Measurements from ENCODE around the gene SETD5.

Gene SETD5, protein sequence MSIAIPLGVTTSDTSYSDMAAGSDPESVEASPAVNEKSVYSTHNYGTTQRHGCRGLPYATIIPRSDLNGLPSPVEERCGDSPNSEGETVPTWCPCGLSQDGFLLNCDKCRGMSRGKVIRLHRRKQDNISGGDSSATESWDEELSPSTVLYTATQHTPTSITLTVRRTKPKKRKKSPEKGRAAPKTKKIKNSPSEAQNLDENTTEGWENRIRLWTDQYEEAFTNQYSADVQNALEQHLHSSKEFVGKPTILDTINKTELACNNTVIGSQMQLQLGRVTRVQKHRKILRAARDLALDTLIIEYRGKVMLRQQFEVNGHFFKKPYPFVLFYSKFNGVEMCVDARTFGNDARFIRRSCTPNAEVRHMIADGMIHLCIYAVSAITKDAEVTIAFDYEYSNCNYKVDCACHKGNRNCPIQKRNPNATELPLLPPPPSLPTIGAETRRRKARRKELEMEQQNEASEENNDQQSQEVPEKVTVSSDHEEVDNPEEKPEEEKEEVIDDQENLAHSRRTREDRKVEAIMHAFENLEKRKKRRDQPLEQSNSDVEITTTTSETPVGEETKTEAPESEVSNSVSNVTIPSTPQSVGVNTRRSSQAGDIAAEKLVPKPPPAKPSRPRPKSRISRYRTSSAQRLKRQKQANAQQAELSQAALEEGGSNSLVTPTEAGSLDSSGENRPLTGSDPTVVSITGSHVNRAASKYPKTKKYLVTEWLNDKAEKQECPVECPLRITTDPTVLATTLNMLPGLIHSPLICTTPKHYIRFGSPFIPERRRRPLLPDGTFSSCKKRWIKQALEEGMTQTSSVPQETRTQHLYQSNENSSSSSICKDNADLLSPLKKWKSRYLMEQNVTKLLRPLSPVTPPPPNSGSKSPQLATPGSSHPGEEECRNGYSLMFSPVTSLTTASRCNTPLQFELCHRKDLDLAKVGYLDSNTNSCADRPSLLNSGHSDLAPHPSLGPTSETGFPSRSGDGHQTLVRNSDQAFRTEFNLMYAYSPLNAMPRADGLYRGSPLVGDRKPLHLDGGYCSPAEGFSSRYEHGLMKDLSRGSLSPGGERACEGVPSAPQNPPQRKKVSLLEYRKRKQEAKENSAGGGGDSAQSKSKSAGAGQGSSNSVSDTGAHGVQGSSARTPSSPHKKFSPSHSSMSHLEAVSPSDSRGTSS (N-terminal part only)

DNA sequence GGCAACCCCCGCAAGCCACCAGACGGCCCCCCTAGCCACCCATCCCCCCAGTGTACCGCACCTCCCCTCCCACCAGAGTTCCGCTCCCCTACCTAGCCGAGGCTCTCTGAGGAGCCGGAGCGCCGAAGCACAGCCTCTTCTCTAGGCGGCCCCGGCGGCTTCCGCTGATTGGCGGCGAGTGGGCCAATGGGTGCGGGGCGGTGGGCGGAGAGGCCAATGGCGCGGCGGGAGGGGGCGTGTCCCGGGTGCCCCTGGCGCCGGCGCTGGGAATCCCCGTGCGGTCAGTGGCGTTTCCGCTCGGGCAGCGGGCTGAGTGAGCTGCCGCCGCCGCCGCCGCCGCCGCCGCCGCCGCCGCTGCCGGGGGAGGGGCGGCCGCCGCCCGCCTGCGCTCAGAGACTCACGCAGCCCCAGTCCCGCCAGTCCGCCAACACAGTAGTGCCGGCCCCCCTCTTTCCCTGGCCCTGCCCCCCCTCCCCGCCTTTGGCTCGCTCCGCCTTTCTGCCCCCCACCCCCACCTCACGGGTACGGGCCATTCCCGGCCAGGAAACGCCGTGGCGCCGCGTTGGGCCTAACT lies at the start of gene SETD5:
Gene SETD5, plus strand, starts transcription at position 284 of the 574 bp plus-strand sequence. CDS start 31,324 bp downstream, outside the sequence.
- DNase-seq: peak; percentile 99

DNA sequence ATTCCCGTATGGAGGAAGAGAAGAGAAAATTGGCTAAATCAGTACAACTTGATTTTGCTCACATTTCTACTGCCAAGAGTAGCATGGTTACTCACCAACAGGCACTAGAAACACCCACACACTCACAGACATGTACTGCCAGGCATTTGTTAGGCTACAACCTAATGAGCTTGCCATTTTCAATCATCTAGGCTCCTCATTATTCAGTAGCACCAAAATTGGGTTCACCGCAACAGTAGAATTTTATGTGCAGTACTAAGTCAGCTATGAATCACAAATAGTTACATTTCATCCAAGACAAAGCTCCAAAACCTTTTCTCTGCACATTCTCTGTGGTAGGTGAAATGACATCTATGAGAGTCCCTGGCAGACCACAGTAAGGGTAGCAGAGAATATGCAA lies 49.5 kb upstream of the SETD5 start:
- no peak for DNase-seq

DNA sequence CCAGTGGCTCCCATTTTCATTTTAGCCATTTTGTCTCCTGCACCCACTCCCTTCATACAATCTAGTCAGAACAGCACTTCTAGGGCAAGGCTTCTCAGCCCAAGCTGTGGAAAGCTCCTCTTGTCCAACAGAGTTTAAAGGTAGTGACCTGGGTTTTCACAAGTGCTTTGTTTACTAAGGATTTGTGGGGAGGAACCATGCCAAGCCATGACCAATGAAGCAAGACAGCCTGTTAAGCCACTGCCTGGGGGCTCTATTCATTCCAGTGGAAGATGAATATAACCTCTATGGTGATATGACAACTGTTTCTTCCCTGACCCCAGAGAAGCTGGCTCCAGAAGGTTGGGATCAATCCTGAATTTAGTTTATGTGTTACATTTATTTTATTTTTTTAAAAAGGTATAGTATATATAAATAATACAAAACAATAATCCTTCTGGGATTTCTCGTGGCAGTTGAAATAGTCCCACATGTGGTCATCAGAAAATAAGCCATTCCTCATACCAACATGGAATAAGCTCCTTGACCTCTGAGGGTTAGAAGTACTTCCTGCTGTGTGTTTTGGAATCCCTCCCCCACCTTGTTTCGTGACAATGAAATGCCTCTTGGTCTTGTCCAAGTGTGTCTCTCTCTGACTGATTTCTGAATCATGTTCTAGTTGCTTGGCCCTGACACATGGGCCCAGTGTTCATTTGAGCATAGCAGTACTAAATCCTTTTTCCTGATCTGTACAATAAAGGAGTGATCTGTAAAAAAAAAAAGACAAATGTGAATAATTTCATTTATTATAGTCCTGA lies 47.9 kb upstream of the SETD5 start:
- no peak for DNase-seq

DNA sequence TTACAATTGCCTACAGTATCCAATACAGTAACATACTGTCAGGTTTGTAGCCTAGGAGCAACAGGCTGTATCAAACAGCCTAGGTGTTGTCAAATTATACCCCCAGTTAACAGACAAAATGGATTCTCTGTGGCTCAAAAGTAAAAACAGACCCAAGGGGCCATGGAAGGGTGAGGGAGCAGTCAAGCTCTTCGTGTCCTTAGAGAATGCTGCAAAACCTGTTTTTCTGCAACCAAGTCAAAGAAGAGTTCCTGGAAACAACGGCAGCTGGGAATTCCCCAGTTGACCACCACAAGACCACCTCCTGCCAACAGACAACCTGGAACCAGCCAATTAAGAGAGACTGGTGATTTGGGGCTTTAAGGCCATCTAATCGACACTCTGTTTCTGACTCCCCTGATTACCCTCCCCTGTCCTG lies 45.7 kb upstream of the SETD5 start:
- DNase-seq: peak; percentile 88

DNA sequence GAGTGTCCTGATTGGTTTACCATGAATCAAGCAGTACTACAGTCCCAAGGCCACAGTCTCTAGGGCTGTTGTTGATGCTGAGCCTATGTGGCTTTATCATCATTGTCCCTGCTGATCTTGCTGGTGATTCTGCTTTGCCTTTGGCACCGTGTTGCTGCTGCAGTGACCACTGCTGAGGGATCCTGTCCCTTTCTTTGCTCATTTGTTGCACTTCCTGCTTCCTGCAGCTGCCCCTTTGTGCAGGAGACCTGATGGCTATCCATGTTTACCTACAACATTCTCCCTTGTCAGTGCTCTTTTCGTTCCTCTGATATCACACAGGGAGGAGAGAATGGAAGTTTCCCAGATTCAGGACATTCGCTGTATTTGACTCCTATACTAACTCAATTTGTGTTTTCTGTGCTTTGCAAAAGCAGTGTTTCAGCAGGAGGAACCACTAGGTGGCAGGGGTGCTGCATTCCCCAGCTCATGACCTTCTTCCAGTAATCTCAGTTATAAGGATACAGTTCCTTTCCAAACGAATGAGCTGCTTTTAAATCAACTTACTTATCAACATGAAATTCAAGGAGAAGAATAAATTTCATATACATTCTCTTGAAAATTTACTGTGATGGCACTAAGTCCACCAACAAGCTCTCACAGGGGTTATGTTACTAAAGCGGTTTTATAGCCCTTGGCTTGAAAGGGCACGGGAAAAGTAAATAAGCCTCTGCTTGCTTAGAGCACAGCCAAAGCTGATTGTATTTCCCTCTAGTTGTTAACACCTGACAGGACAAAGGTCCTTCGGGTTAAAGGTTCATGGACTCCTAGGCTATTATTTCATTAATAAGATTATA lies 44.3 kb upstream of the SETD5 start:
- peak; percentile 85 for DNase-seq

DNA sequence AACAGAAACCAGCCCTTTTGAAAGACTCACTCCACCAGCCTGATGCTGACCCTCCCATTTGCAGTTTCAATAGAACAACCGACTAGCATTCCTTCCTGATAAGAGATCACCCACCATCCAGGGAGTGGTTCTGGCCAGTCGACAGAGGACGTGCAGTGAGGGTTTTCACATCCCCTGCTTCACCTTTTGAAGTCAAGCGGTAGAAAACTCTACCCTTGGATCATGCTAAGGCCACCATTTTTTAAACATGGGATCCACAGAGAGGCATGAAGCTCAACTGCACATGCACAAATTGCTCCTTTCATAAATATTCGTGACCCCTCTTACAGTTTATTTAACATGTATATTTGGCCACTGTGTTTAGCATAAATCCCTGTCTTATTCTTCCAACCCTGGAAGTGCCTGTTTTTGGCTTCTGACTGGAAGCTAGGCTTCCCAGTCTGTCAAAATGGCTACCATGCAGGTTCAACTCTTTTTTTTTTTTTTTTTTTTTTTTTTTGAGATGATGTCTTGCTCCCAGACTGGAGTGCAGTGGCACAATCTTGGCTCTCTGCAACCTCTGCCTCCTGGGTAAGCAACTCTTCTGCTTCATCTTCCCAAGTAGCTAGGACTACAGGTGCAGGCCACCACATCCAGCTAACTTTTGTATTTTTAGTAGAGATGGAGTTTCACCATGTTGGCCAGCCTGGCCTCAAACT lies 35.6 kb upstream of the SETD5 start:
- DNase-seq: no peak

DNA sequence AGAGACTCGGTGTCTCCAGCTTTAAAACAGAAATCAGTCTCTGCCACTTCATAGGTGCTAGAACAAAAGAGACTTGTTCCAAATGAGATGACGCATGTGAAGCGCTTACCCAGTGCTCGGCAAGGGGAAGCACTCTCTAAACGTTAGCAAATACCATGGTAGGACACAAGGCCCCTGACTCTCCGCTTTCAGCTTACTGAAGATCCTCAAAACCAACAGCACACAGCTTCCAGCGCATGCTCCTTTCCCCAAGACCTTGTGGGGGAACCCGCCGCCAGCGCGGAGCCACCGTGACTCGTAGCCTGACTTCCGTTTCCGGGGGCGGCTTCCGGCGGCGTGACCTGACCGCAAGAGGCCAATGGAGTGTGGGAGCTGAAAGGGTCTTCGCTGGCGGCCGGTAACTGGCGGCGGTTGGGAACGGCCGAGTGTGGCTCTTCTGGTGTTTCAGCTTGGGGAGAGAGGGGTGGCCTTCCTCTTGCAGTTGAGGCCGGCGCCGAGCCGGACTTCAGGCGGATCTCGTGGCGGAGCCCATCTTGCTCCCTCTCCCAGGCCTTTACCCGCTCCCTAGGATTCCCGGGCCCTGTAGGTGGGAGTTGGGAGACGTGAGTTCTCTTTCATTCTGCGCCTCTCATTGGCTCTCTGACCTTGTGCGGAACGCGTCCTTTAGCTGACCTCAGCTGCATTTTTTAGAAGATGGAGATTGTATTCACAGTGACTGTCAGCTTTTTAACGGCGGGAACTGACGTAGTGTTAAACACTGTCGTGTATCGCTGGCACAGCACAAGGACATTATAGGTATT lies 34.5 kb upstream of the SETD5 start, which contains the start of gene THUMPD3:
Gene THUMPD3, plus strand, starts transcription at position 324 of the 800 bp plus-strand sequence. CDS start 2,015 bp downstream, outside the sequence.
- DNase-seq: peak; percentile 97

DNA sequence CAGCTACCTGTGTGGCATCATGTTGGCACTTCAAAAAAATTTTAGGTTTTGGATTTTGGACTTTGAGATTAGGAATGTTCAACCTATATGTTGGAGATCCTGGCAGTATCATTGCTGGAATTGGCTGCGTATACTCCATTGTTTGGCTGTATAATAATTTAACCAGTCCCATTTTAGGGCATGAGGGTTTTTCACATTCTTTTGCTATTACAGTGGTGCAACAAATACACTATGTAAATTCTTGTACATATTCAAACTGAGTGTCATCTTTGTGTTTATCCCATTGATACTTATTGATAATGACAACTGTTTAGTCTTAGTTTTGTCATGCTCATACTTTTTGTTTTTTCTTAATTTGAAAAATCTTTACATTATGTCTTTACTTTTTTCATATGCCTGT lies 27.9 kb upstream of the SETD5 start:
- no peak for DNase-seq

DNA sequence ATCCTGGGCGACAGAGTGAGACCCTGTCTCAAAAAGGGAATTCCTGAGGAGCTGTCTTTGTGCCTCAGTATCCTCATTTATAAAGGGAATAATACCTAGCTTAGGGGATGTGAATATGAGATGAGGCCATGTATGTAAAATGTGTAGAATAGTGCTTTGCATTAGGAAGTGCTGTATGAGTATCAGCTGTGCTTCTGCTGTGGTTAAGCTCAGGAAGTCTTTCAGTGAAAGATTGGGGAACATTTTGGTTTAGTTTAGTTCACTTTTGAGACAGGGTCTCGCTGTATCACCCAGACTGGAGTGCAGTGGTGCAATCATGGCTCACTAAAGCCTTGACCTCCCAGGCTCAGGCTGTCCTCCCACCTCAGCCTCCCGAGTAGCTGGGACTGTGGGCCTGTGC lies 23.9 kb upstream of the SETD5 start:
- no peak for DNase-seq

DNA sequence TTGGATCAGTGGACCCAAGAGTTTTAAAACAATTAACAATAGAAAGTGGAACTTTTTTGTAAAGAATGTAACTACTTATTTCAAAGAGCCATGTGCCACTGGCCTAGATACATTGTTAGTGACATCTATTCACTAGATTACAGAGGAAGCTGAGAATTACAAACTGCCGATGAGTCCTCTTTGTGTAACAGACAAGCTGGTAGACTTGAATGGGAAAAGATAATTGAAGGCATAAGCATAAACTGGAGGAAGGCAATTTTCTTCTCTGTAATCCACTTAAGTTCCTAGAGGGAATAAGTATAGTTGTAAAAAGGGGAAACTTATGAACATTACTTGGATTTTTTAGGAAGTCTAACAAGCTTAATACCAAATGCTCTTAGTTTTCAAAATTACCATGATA lies 19.4 kb upstream of the SETD5 start:
- no peak for DNase-seq

DNA sequence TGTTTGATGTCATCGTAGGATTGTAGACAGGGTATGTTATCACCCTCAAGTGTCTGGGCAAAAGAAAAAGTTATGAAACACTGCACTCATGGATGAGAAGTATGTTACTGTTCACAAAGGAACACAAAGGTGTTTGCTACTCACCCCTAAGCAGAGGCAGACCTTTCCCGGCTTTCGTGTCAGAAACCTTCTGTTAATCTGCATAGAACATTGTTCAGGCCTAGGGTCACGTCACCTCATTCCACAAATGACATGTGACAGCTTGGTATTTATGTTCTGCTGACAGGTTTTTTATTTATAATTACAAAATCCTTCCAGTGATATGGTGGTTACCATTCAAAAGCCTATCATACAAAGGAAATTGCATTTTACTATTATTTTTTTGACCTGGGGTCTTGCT lies 18.1 kb upstream of the SETD5 start:
- DNase-seq: no peak

DNA sequence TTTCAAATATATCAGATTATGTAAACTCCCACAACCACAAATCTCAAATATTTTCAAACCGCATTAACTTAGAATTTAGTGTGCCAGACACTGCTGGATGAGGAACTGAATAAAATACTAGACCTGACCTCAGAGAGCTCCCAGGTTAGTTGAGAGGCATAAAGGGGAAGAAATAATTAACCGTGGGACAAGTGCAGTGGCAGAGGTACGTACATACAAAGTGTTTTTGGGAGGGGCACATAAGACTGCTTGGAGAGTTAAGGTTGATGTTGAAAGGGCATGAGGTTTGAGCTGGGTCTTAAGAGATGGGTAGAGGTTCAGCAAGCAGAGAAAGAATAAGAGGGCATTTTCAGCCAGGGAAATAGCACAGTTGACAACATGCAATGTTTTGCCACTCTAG lies 17.4 kb upstream of the SETD5 start:
- no peak for DNase-seq

DNA sequence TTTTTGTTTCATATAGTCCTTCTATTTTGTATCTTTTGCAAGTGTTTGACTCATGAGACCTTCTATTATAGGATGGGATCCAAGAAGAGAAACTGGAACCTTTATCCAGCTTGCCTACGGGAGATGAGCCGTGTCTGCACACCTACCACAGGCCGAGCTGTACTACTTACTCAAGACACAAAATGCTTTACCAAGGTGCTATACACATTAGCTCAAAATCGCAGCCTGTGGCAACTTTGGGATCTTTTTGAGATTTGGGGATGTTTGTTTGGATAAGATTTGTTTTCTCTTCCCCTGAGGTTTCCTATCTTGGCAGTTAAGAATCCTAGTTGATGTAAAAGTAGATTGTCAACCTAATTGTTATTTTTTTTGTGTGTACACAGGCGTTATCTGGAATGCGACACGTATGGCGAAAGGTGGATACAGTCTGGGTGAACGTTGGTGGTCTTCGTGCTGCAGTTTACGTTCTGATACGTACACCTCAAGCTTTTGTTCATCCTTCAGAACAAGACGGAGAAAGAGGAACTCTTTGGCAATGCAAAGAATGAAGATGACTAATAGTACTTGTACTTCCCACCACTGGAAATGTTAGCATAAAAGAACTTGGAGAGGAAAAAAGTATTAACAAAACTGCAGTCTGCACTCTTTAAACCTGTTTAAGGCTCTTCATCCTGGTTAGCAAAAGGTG lies 13.1 kb upstream of the SETD5 start:
- DNase-seq: no peak

DNA sequence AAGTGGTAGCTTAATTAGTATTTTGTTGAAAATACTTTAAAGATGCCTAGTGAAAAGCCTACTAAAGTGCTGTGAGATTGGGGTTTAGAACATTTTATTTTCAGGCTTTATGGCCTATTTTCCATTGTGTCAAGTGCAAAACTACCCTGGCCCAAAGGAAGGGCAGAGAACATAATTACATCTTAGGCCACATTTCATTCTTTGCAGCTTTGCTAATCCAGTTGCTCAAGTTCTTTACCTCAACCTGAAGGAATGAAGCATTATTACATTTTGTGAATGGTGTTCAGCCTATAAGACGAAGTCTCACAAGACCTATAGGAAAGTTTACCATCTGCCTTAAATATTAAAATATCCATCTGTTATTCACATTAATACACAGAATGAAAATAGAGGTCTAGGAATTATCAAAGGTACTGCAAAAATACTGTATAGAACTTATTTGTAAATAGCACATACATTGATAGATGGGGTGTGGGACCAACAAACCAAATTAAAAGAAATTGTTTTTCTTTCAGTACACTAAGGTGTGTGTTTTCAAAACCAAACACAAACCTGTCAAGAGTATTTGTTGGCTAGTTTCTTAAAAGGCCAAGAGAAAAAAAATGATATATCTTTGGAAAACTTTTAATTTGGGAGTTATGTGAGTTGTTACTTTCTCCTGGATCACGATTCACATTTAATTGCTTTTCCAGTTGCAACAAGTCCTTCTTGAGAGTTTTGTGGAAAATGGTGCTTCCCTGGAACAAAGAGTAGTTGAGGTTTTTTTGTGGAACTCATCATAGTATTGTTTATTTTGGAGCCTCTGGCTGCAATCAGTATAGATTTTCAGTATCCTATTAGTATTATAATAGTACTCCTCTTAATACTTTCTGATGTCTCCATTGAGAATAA lies 12.0 kb upstream of the SETD5 start:
- no peak for DNase-seq

DNA sequence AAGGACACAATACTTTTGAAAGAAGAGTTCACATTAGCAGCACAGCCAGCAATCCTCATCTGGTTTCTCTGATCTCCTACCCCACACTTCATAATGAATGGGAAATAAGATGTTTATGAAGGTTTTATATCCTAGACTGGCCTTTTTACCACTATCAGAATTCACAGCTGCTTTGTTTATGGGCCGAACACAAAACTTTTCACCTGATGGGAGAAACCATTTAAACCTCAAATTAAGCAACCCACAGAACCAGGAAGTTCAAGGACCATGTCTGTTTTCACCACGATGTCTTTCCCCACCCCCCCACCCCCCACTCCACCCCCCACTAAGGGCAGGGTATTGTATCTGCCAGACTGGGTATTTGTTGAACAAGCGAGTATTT lies 11.3 kb upstream of the SETD5 start:
- no peak for DNase-seq

DNA sequence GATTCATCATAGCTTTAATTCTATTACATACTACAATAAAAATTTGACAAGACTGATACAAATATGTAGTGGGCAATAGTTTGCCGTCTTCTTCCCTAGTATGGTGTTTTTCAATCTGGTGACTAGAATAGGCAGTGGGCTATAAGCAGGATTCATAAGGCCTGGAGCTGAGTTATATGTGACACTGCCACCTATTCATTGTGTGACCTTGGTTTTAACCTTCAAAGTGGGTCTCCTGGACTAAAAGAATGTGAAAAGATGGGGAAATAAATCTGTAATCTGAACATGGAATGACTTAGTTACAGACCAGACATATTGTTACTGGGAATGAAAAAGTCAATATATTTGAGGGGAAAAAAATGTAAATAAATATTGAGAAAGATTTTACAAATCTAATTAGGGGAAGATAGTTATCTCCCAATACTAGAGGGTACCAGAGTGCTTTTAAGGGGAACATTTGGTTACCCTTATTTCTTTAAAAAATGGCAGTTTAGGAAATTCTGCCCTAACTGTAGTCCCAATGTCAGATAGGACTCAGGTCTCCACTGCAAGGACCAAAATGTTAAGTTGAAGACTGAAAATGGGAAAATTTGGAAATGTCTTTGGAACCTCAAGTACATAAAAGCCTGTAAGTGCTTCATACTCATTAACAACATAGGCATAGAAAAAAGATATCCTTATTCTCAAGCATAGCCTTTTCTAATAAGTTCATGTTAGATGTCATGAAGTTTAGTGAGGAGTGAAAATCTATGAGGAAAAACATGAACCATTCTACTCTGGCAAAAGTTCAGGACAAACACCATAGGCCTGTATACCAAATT lies 10.7 kb upstream of the SETD5 start:
- DNase-seq: no peak

DNA sequence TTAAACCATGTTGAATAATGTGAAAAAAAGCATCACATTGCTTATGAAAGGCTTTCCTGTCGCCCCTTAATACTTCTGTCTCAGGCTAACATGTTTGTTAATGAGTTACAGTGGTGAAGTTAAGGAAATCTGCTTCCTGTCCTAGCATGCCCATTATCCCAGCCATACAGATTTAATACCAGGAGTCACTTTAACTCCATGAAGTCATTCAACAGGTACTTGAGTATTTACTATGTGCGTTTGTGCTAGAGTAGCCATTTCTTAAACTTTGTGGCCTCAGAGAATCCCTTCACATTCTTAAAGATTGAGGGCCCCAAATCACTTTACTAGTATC lies 10.1 kb upstream of the SETD5 start:
- DNase-seq: no peak
